Esophagus muscularis mucosa (tissue), 4 donors: Measurements from ENCODE around the gene CHD2. TPM values are rescaled to one million over a fixed set of nuclear protein-coding genes. Genes with fewer than 3 reads are reported as not detected.

Experiments
- DNase-seq: peaks from one replicate; pipeline ENCODE4 v3.0.0-alpha.2; 2017; ENCODE audit errors: extremely low spot score
- H3K27ac ChIP-seq, 4 donors: fragments of 200-600 bp; sonication (generic); replicated peaks in 1 of 4; 1 replicate in 3 of 4; 2 replicates in 1 of 4; pipeline ENCODE4 v1.5.1; 2016 to 2019; ENCODE audit warnings: mild to moderate bottlenecking in 1 of 4
- H3K27me3 ChIP-seq, 4 donors: fragments of 200-600 bp; sonication (generic); one replicate each; pipeline versions ENCODE4 v1.5.1 to v1.6.0; 2016 to 2019
- H3K36me3 ChIP-seq, 4 donors: fragments of 200-600 bp; sonication (generic); one replicate each; pipeline ENCODE4 v1.5.1; 2016 to 2019
- H3K4me1 ChIP-seq, 4 donors: fragments of 200-600 bp; sonication (generic); one replicate each; pipeline ENCODE4 v1.5.1; 2016 to 2019
- H3K4me3 ChIP-seq, 4 donors: fragments of 200-600 bp; sonication (generic); 1 replicate in 2 of 4; 2 replicates in 2 of 4; pipeline ENCODE4 v1.5.1; 2016 to 2019; ENCODE audit warnings: mild to moderate bottlenecking in 4 of 4, moderate library complexity in 1 of 4
- H3K9me3 ChIP-seq, 4 donors: fragments of 200-600 bp; sonication (generic); 1 replicate in 3 of 4; 2 replicates in 1 of 4; pipeline ENCODE4 v1.5.1; 2016 to 2019
- CTCF ChIP-seq, 3 experiments: fragments of 200-600 bp in 2 of 3; fragments of 450-650 bp in 1 of 3; sonication (generic) in 2 of 3; IDR thresholded peaks; one replicate each; pipeline ENCODE4 v1.5.1; 2017 to 2019; ENCODE audit warnings: antibody characterized with exemption in 3 of 3, mild to moderate bottlenecking in 2 of 3, moderate library complexity in 1 of 3
- EP300 ChIP-seq: sonication (generic); formaldehyde crosslinking; IDR thresholded peaks from one replicate; pipeline ENCODE4 v1.6.1; 2017; ENCODE audit warnings: antibody characterized with exemption
- POLR2A ChIP-seq: fragments of 450-650 bp; IDR thresholded peaks from one replicate; pipeline ENCODE4 v1.6.1; 2017; ENCODE audit warnings: antibody characterized with exemption, moderate library complexity, mild to moderate bottlenecking, low read depth
- POLR2AphosphoS5 ChIP-seq, 2 donors: sonication (generic); formaldehyde crosslinking; IDR thresholded peaks; one replicate each; pipeline ENCODE4 v1.6.1; 2017; ENCODE audit warnings: antibody characterized with exemption in 2 of 2
- WGBS: methylation state at CpG from one replicate; pipeline ENCODE4 v1.1.5; 2018; 5-methylcytosine and 5-hydroxymethylcytosine counted together
- intact Hi-C: fragments of 100-400 bp; cut with DNase I; formaldehyde crosslinking; loops from one replicate; pipeline ENCODE4 v1.15.1; 2023
- total RNA-seq, 4 donors: library from RNA; depleted of rRNA; stranded (reverse); fragments of >200 nt; gene quantifications; one replicate each; pipeline versions ENCODE4 v1.1.0 to v1.2.1, GENCODE V29; 2016

Gene CHD2
- total RNA-seq, 4 donors from 2014 or later: 54.3 to 86.0 (median 62.8) TPM

DNA sequence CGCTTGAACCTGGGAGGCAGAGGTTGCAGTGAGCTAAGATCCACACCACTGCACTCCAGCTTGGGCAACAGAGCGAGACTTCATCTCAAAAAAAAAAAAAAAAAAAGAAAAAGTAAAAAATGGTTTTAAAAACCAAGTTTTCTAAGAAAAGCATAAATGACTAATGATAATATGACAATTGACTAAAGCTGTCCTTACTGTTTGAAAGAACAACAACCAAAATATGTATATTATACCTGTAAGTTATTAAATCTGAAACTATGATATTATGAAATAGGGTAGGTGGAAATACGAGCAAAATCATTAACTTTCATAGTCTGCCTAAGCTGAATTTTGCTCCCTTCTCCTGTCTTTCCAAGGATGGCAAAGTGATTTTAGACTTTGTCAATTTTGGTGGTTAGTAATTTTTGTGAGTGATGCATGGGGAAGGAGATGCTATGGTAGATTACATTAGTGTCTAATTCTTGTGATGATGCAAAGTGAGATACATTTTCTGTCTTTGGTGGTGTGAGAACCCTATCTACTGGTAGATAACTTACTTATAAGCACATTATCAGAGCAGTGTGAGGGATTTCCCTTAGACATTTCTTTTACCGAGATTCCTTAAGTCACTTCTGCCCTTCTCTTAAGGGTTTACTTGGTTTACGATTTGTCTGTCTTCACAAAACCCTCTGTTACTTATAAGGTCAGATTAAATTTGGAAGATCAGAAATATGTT is 10.6 kb upstream of the CHD2 start:
- Histone ChIP-seq H3K27ac (peak overlapping the region; percentile 22 to 100 (median 49)), H3K36me3 (peaks cover 33 to 77% (median 54%) of the 10 kb centered on the region in 4 donors), H3K4me1 (peaks cover 39 to 80% (median 69%) of the 10 kb centered on the region in 4 donors), H3K9me3 (no peaks in the 10 kb centered on the region), H3K4me3 (no peak overlapping the region), H3K27me3 (no peaks in the 10 kb centered on the region)
- no peak for DNase-seq
- intact Hi-C loops: no loop called here
- WGBS: 83% methylated on average over 5 of the region's 5 CpGs
- TF ChIP-seq POLR2AphosphoS5 (IDR thresholded peaks at IDR 0.05) (no peak), EP300 (no peak), POLR2A (no peak), CTCF (IDR thresholded peaks at IDR 0.05) (no peak)

DNA sequence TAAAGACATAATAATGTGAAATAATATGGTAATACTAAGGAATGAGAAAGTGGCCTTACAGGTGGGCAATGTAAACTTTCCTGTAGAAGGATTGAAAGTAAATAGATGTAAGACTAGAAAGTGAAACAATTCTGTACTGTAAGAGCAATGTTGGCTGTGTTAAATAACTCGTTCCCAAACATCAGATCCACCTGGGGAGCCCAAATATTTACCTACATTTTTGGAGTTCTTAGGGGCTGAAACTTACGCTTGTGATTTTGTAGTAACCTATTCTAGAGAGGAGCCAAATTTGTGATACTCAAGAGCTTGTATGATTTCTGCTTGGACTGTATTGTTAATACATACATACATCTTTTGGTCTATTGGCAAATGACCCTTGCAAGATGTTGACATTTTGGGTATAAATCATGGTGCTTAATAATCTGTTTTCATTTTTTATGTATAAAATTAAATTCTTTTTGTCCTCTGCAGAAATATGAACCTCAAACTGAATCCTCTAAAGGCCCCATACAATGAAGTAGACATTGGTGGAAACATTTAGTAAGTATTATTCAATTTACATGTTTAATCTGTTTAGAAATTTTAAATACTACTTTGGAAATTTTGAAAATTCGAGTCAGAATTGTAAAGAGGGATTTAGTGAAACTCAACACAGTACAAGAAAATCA is 8.5 kb upstream of the CHD2 start:
- Histone ChIP-seq H3K4me3 (no peak overlapping the region), H3K27ac (peak overlapping the region in 3 of 4 donors; percentile 16 to 100 (median 37)), H3K9me3 (no peaks in the 10 kb centered on the region), H3K4me1 (peaks cover 43 to 87% (median 78%) of the 10 kb centered on the region in 4 donors), H3K36me3 (peaks cover 34 to 76% (median 56%) of the 10 kb centered on the region in 4 donors), H3K27me3 (no peaks in the 10 kb centered on the region)
- 67% methylated on average over 3 of the region's 3 CpGs for WGBS
- DNase-seq: no peak
- TF ChIP-seq CTCF (IDR thresholded peaks at IDR 0.05) (no peak), POLR2A (no peak)
- intact Hi-C loops: no loop called here

- H3K27me3 ChIP-seq: no peaks in the 10 kb centered on the region
- no peak overlapping the region for H3K4me3 ChIP-seq
- no peaks in the 10 kb centered on the region for H3K9me3 ChIP-seq
- DNase-seq: no peak
- peak overlapping the region in 1 of 4 donors; percentile 100 for H3K27ac ChIP-seq
- 91% methylated on average over 3 of the region's 3 CpGs for WGBS
- peaks cover 29 to 71% (median 53%) of the 10 kb centered on the region in 4 donors for H3K36me3 ChIP-seq
- intact Hi-C loops: no loop called here
- H3K4me1 ChIP-seq: peaks cover 42 to 87% (median 78%) of the 10 kb centered on the region in 4 donors
- TF ChIP-seq POLR2A (no peak), POLR2AphosphoS5 (IDR thresholded peaks at IDR 0.05) (no peak), CTCF (IDR thresholded peaks at IDR 0.05) (no peak), EP300 (no peak)
Observed at GRCh38 chr15:92892201-92892555, 7.9 kb upstream of the CHD2 start.

DNA sequence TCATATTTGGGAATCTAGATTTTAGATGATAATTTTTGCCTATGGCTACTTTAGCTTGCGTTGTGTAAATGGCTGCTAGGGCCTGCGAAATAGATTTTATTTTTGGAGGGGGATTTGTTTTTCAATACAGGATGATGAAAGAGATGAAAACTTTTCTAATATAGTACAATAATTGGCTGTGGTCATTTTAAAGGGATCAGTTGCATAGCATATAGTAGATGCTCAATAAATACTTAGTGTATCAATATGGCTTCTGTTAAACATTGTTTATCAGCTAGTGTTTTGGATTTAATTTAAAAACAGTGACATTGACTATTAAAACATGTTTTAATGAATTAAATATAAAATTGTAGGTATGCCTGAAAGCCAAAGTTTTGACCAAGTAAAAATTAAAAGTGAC is 6.9 kb upstream of the CHD2 start:
- Histone ChIP-seq H3K27ac (peak overlapping the region in 1 of 4 donors; percentile 100), H3K4me3 (no peak overlapping the region), H3K4me1 (peaks cover 43 to 87% (median 76%) of the 10 kb centered on the region in 4 donors), H3K36me3 (peaks cover 36 to 74% (median 55%) of the 10 kb centered on the region in 4 donors), H3K9me3 (no peaks in the 10 kb centered on the region), H3K27me3 (no peaks in the 10 kb centered on the region)
- 50% methylated on average over 2 of the region's 2 CpGs for WGBS
- no peak for DNase-seq
- intact Hi-C loops: no loop called here
- no peak for TF ChIP-seq POLR2A
- no peak for TF ChIP-seq EP300
- no peak for TF ChIP-seq CTCF (IDR thresholded peaks at IDR 0.05)
- TF ChIP-seq POLR2AphosphoS5 (IDR thresholded peaks at IDR 0.05): no peak
